CD4-positive, alpha-beta T cell treated with Interleukin-12 subunit alpha and Interleukin-12 subunit beta, for 1 hour (primary cell): ENCODE data around the gene RFLNA.

Experiments
- DNase-seq: peaks from one replicate; pipeline ENCODE4 v3.0.0-alpha.2; 2020

Gene RFLNA

GRCh38 chr12:124294780-124295341 lies at the start of gene RFLNA:
Gene RFLNA, plus strand, starts transcription at chr12:124295093. Its CDS starts 337 bp downstream, at chr12:124295430.
- DNase-seq = no peak

GRCh38 chr12:124247331-124247730 lies 47.6 kb upstream of the RFLNA start:
- DNase-seq = no peak

- no peak for DNase-seq
These were observed 45.7 kb upstream of the RFLNA start for GRCh38 chr12:124248941-124249825.

- DNase-seq = no peak
These were observed 43.7 kb upstream of the RFLNA start for GRCh38 chr12:124251186-124251585.

- DNase-seq = no peak
These were observed 41.9 kb upstream of the RFLNA start for GRCh38 chr12:124252964-124253363.

- DNase-seq = no peak
These were observed 40.8 kb upstream of the RFLNA start for GRCh38 chr12:124254126-124254525.

- DNase-seq = no peak
These were observed 35.5 kb upstream of the RFLNA start for GRCh38 chr12:124259154-124260066.

GRCh38 chr12:124261885-124262284 lies 33.0 kb upstream of the RFLNA start:
- DNase-seq = no peak

GRCh38 chr12:124264089-124264795 lies 30.7 kb upstream of the RFLNA start:
- no peak for DNase-seq

GRCh38 chr12:124264879-124265278 lies 30.0 kb upstream of the RFLNA start:
- no peak for DNase-seq

GRCh38 chr12:124267205-124267778 lies 27.6 kb upstream of the RFLNA start:
- DNase-seq = no peak

GRCh38 chr12:124270671-124271070 lies 24.2 kb upstream of the RFLNA start:
- no peak for DNase-seq

GRCh38 chr12:124273630-124274029 lies 21.3 kb upstream of the RFLNA start:
- DNase-seq = no peak

- DNase-seq = no peak
These were observed 18.6 kb upstream of the RFLNA start for GRCh38 chr12:124276337-124276736.

- DNase-seq = no peak
These were observed 17.3 kb upstream of the RFLNA start for GRCh38 chr12:124277394-124278241.

GRCh38 chr12:124278389-124279101 lies 16.3 kb upstream of the RFLNA start:
- DNase-seq = no peak

- no peak for DNase-seq
These were observed 15.6 kb upstream of the RFLNA start for GRCh38 chr12:124279315-124279714.

GRCh38 chr12:124279846-124280360 lies 15.0 kb upstream of the RFLNA start:
- DNase-seq = no peak

- no peak for DNase-seq
These were observed 13.6 kb upstream of the RFLNA start for GRCh38 chr12:124281309-124281708.

- DNase-seq = no peak
These were observed 12.6 kb upstream of the RFLNA start for GRCh38 chr12:124282287-124282686.
